Breast epithelium (tissue), 4 donors: ENCODE measurements around the gene OVAAL. TPM values are rescaled to one million over a fixed set of nuclear protein-coding genes. Genes with fewer than 3 reads are reported as not detected.

Source experiments
- DNase-seq, 2 donors: peaks; one replicate each; pipeline ENCODE4 v3.0.0-alpha.2; 2019; ENCODE audit warnings: low spot score in 2 of 2
- H3K27ac ChIP-seq, 2 donors: fragments of 200-600 bp; sonication (generic) in 1 of 2; one replicate each; pipeline ENCODE4 v1.5.1; 2016 to 2019; ENCODE audit warnings: mild to moderate bottlenecking in 1 of 2
- H3K27me3 ChIP-seq, 2 donors: fragments of 200-600 bp; sonication (generic) in 1 of 2; one replicate each; pipeline versions ENCODE4 v1.5.1 to v1.6.0; 2017 to 2019; ENCODE audit warnings: control low read depth in 1 of 2, mild to moderate bottlenecking in 1 of 2
- H3K36me3 ChIP-seq: fragments of 200-600 bp; one replicate; pipeline ENCODE4 v1.5.1; 2019
- H3K4me1 ChIP-seq, 2 donors: fragments of 200-600 bp; sonication (generic); one replicate each; pipeline ENCODE4 v1.5.1; 2016 to 2019; ENCODE audit warnings: control low read depth in 1 of 2
- H3K4me3 ChIP-seq, 3 donors: fragments of 200-600 bp; sonication (generic); 1 replicate in 2 of 3; 2 replicates in 1 of 3; pipeline ENCODE4 v1.5.1; 2016 to 2019; ENCODE audit warnings: mild to moderate bottlenecking in 3 of 3, moderate library complexity in 2 of 3
- H3K9me3 ChIP-seq, 2 donors: fragments of 200-600 bp; sonication (generic) in 1 of 2; one replicate each; pipeline ENCODE4 v1.5.1; 2016 to 2019; ENCODE audit warnings: control low read depth in 1 of 2
- POLR2A ChIP-seq: fragments of 450-650 bp; IDR thresholded peaks from one replicate; pipeline ENCODE4 v1.6.1; 2016; ENCODE audit warnings: antibody characterized with exemption, mild to moderate bottlenecking, moderate library complexity
- POLR2AphosphoS5 ChIP-seq, 3 donors: sonication (generic); formaldehyde crosslinking; IDR thresholded peaks; one replicate each; pipeline ENCODE4 v1.6.1; 2017; ENCODE audit warnings: antibody characterized with exemption in 3 of 3
- intact Hi-C: fragments of 100-400 bp; cut with DNase I; formaldehyde crosslinking; loops from one replicate; pipeline ENCODE4 v1.15.1; 2023; ENCODE audit warnings: low total_unique reads
- total RNA-seq, 3 donors: library from RNA; depleted of rRNA; stranded (reverse); fragments of >200 nt; gene quantifications; one replicate each; pipeline ENCODE4 v1.1.0, GENCODE V29; 2016
- TF ChIP-seq, protein P1 (sequence below), 3 donors: fragments of 450-650 bp; IDR thresholded peaks; one replicate each; pipeline ENCODE4 v1.5.1; 2016 to 2017; ENCODE audit warnings: antibody characterized with exemption in 3 of 3, mild to moderate bottlenecking in 3 of 3, moderate library complexity in 3 of 3

The OVAAL gene
- total RNA-seq, 3 donors from 2014 or later, result not detected

DNA sequence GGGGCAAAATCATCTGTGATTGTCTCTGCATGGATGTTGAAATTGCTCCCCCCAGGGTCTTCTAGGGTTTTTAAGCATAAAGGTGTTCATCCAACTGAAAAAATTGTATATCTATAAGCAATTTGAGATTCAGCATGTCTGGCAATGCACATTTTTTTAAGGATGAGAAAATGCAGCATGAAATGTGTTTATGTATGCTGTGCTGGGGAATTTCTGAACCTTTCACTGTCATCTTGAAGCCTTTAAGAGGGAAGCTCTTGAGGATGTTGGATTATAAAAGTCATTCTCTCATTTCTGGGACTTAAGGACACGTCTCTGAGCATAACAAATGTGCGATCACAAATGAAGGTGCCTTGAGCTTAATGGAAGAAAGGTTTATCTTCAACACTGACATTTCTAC, 9.4 kb downstream of the OVAAL start:
- intact Hi-C loops, result no loop called here

DNA sequence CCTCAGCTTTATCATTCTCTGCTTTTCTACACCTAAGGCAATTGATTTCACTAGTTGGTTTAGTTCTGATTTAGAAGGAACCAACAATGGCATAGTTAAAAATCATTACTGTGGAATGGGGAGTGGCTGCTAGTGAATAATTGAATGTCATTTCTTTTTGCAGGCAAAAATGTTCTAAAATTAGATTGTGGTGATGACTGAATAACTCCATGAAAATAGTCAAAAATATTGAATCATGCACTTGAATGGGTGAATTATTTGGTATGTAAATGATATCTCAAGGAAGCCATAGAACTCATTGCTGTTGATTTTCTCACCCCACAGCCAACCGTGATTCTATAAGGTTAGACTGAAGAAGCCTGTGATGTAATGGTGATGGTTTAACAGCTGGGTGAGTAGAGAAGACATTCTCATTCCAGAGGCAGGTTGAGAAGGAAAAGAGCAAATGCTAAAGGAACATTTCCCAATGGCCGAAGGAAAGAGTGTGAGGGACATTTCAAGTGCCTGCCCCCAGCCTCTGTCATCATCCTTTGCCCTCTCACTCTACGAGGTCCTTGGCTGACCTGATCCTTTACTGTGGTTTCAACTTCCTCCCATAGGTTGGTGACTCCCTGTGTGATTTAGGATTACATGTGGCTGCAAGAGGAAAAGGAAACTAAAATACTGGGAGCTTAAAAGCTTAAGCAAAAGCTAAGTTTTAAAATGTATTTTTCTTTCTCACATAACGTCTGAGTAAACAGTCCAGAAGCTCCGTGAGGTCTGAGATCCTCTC, 12.5 kb downstream of the OVAAL start:
- no peak for DNase-seq
- H3K4me1 ChIP-seq, result no peaks in the 10 kb centered on the region
- H3K9me3 ChIP-seq, result no peaks in the 10 kb centered on the region
- intact Hi-C loops, result no loop called here
- TF ChIP-seq POLR2A, result no peak
- TF ChIP-seq, protein P1, sequence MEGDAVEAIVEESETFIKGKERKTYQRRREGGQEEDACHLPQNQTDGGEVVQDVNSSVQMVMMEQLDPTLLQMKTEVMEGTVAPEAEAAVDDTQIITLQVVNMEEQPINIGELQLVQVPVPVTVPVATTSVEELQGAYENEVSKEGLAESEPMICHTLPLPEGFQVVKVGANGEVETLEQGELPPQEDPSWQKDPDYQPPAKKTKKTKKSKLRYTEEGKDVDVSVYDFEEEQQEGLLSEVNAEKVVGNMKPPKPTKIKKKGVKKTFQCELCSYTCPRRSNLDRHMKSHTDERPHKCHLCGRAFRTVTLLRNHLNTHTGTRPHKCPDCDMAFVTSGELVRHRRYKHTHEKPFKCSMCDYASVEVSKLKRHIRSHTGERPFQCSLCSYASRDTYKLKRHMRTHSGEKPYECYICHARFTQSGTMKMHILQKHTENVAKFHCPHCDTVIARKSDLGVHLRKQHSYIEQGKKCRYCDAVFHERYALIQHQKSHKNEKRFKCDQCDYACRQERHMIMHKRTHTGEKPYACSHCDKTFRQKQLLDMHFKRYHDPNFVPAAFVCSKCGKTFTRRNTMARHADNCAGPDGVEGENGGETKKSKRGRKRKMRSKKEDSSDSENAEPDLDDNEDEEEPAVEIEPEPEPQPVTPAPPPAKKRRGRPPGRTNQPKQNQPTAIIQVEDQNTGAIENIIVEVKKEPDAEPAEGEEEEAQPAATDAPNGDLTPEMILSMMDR (IDR thresholded peaks at IDR 0.05), result no peak
- no peak for TF ChIP-seq POLR2AphosphoS5 (IDR thresholded peaks at IDR 0.05)
- H3K4me3 ChIP-seq, result no peak overlapping the region
- H3K27ac ChIP-seq, result no peak overlapping the region
- H3K27me3 ChIP-seq, result no peaks in the 10 kb centered on the region
- H3K36me3 ChIP-seq, result no peaks in the 10 kb centered on the region

More for the DNA sequence above, 9.4 kb downstream of the OVAAL start:
- Histone ChIP-seq H3K27ac (no peak overlapping the region), H3K36me3 (no peaks in the 10 kb centered on the region), H3K9me3 (no peaks in the 10 kb centered on the region), H3K27me3 (no peaks in the 10 kb centered on the region), H3K4me1 (no peaks in the 10 kb centered on the region), H3K4me3 (no peak overlapping the region)
- TF ChIP-seq POLR2AphosphoS5 (IDR thresholded peaks at IDR 0.05), result no peak
- TF ChIP-seq, protein P1 (IDR thresholded peaks at IDR 0.05), result no peak
- TF ChIP-seq POLR2A, result no peak
- no peak for DNase-seq

DNA sequence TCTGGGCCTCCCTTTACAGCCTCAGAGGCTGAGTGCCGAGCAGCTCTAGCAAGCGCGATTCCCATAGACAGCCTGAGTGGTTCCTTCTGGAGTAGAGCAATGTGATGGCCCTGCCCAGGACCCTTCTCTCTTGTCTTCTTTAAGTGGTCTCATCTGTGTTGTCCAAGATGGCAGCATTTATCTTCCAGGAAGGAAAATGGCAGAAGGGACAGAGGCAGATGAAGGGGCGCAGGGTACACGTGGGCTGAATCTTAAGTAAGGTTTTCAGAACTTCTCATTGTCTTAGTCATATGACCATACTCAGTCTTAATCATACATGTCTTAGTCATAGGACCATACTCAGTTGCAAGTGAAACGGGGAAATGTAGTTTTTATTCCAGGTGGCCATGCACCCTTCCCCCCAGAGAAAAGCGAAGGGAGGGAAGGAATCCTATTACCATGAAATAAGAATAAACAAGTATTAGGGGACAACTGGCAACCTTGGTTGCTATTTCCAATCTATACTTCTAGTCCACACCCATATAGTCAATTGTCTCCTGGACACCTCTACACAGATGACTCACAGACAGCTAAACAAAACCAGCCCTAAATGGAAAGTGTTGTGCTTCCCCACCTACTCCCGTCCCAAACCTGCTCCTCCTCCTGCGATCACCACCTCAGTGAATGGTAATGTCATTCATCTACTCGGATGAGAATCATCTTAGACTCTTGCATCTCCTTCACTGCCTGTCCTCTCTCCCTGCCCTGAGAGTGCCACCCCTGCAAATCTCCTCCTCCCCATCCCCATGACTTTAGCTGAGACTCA, 13.3 kb downstream of the OVAAL start:
- Histone ChIP-seq H3K36me3 (no peaks in the 10 kb centered on the region), H3K4me1 (no peaks in the 10 kb centered on the region), H3K4me3 (no peak overlapping the region), H3K27ac (no peak overlapping the region), H3K9me3 (no peaks in the 10 kb centered on the region), H3K27me3 (no peaks in the 10 kb centered on the region)
- DNase-seq, result no peak
- intact Hi-C loops, result no loop called here
- TF ChIP-seq POLR2AphosphoS5 (IDR thresholded peaks at IDR 0.05), result no peak
- TF ChIP-seq, protein P1 (IDR thresholded peaks at IDR 0.05), result no peak

DNA sequence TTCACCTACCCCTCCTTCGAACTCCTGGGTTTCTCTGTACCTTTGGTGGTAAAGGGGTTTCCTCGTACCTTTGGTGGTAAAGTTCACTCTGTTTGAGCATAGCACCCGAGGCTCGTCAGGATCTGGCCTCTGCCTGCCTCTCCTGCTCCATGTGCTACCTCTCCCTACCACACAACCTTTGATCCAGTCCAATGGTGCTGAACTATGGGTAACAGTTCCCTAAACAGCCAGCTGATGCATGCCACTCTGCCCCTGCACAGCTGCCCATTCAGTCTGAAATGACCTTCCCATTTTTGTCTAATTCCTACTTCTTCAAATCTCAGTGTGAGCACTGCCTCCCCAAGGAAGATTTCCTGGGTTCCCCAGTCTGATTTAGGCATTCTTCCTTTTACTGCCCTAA, 14.0 kb downstream of the OVAAL start:
- Histone ChIP-seq H3K36me3 (no peaks in the 10 kb centered on the region), H3K4me1 (no peaks in the 10 kb centered on the region), H3K9me3 (no peaks in the 10 kb centered on the region), H3K27me3 (no peaks in the 10 kb centered on the region), H3K4me3 (no peak overlapping the region), H3K27ac (no peak overlapping the region)
- intact Hi-C loops, result no loop called here
- TF ChIP-seq POLR2A (no peak), POLR2AphosphoS5 (IDR thresholded peaks at IDR 0.05) (no peak)
- TF ChIP-seq, protein P1 (IDR thresholded peaks at IDR 0.05), result no peak
- no peak for DNase-seq
